ENCODE results near the gene FUCA2. TPM values are rescaled to one million over a fixed set of nuclear protein-coding genes. Genes with fewer than 3 reads are reported as not detected.
"Not testable (repeated sequence)": the region's sequence is repeated elsewhere in the genome, so short reads cannot be mapped to it uniquely, and the experiment has no call there.

The FUCA2 gene
- polyA plus RNA-seq, 1 donor: 25.3 TPM

DNA sequence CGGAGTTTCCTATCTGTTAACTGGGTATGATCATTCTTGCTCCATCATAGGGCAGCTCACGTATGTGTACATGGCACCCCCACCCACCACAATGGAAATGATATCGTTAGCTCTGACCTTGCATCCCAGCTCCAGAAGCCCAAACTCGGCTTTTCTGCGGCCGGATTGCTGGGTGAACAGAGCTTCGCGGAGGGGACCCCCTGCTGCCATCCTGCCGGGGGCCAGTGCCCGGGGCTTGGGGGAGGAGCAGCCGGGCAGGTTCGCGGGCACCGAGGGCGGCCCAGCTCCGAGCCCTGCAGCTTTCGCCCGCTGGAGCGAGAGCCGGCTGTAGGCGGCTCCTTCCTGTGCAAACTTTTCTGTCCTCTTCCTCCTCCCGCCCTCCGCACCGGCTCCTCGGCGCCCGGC lies 24.9 kb upstream of the FUCA2 start:
- DNase-seq: peak; percentile 30

DNA sequence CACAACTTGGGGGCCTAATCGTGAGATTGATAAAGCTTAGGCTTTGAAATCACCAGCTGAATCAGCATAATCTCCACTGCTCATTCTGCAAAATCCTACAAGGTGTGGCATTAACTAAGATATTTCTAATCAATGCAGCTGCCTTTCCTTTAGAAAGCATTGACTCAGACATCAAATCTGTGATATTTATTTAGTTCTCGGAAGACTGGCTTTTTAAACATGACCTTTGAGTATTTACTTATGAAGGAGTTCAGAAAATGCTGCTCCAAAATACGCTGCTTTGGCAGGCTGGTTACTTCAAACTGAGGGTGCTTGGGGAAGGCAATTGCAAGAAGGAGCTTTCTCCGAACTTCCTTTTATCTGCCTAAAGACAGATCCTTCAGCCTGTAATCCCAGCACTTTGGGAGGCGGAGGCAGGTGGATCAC lies 23.7 kb upstream of the FUCA2 start:
- no peak for DNase-seq

DNA sequence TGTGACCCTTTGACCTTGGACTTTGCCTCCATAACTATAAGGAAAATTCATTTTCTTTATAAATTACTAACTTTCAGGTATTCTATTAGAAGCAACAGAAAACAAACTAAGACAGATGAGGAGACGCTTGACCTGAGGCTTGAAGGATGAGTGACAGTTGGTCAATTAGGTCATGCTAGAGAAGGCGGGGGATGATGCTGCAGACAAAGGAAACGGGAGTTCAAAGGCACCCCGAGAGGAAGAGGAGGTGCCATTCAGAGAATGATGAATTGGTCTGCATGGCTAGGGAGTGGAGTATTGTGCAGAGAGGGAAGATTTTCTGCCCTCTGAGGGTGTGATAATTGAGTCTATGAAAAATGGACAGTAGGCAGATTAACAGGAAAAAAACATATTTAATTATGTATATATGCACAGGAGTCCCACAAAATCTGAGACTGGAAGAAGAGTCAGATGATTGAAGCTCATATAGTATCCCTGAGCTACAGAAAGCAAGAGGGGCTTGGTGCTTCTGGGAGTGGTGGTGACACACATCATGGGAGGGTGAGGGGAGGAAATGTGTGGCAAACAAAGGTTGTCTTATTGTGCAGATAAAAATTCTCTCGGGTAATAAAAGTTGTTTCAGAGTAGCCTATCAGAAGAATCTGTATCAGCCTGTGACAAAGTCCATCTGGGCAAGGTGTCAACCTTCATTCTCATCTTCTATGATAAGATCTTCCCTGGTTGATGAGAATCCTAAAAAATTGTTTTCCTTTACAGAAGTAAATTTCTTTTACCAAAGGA lies 20.4 kb upstream of the FUCA2 start:
- DNase-seq: no peak

DNA sequence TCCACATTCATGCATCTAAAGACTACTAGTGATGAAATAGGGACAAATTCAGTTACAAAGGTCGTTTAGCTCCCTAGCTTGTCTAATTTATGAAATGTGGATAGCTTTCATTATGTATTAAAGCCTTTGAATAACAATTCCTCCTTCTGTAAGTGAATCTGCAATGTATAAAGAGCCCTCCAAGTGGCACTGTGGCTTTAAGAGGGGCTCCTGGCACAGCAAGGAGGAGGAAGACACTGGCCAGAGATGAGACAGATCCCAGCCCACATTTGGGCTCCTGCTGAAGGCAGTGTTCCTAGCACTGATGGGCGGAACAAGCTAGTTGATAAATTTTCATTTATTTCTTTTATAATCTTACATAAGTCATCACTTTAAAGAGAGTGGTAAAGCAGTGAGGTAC lies 17.6 kb upstream of the FUCA2 start:
- no peak for DNase-seq

DNA sequence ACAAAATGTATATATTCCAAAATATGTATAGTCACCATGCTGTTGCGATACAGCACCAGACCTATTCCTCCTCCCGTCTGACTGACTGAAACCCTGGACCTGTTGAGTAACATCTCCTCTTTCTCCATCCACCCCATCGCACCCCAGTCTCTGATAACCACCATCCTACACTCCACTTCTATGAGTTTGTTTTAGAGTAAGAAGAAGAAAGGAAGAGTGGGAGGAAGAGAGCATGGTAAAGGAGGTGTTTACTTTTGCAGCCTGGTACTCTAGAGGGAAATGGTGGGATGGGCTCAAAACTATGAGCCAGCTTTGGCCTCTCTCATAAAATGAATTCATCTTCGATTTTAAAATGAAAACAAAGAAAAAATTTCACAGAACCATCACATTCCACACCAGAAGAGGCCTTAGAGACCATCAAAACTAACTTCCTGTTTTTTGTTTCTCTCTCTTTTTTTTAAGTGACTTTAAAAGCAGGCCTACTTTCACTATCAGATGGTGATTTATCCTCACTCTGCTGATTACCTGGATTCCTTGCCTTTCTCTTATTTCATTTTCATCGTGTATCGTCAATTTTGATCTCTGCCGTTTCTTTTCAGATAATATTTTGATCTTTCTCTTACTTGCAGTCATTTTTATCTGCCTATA lies 16.8 kb upstream of the FUCA2 start:
- no peak for DNase-seq

DNA sequence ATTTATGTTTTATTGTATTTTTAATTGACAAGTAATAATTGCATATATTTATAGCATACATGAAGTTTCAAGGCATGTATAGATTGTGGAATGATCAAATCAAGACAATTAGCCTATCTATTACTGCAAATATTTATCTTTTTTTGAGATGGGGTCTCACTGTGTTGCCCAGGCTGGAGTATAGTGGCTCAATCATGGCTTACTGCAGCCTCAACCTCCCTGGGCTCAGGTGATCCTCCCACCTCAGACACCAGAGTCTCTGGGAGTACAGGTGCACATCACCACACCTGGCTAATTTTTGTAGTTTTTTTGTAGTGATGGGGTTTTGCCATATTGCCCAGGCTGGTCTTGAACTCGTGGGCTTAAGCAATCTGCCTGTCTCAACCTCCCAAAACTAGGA lies 16.2 kb upstream of the FUCA2 start:
- DNase-seq: no peak

DNA sequence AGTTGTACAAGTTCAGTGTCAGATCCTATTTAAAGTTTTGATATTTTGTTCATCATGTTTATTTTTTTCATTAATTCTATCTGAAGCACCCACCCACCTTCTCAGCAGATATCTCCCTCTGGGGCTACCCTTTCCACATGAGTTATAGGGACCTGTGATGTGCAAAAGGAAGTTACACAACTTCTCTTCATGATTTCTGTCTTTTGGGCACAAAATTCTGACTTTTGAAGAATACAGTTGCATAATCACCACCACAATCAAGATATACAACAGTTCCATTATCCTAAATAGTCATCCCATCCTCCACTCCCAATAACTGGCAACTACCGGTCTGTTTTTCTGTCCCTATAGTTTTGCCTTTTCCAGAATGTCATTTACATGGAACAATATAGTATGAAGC lies 13.8 kb upstream of the FUCA2 start:
- no peak for DNase-seq

DNA sequence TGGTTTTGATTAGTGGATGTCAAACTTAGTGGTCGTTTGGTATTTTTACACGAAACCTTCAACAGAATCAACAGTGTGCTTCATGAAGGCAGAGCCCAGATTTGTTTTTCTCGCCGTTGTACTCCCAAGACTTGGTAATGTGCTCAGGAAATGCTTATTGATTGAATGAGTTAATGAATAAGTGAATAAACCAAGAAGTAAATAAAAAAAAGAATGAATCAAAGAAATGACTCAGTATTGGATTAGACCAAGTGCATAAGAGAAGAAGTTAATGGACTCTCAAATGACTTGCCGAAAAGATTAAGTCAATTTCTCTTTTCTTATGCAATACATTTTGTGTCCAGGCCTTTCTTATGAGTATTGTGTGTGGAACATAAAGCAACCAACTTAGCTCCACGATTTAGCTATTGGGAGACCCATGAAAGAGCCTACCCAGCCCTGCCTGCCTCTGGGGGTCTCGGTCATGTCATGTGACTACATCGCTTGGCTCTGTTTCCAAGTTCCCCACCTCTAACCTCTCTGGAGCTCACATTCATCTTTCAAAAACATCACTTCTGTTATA lies 10.6 kb upstream of the FUCA2 start:
- DNase-seq: no peak

DNA sequence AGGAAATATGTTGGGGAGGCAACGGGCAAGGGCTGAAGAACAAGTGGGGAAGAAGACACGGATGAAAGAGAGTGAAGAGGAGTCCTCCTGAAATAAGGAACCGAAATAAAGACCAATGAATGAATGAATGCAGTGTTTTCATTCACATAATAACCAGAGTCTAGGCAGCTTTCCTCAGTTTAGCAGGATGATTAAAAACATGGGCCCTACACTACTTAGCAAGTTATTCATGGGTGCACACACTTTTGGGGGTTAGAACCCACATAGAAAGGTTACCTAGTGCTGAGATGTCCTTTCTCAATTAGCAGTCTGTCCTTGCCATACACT lies 5.9 kb upstream of the FUCA2 start:
- DNase-seq: no peak

DNA sequence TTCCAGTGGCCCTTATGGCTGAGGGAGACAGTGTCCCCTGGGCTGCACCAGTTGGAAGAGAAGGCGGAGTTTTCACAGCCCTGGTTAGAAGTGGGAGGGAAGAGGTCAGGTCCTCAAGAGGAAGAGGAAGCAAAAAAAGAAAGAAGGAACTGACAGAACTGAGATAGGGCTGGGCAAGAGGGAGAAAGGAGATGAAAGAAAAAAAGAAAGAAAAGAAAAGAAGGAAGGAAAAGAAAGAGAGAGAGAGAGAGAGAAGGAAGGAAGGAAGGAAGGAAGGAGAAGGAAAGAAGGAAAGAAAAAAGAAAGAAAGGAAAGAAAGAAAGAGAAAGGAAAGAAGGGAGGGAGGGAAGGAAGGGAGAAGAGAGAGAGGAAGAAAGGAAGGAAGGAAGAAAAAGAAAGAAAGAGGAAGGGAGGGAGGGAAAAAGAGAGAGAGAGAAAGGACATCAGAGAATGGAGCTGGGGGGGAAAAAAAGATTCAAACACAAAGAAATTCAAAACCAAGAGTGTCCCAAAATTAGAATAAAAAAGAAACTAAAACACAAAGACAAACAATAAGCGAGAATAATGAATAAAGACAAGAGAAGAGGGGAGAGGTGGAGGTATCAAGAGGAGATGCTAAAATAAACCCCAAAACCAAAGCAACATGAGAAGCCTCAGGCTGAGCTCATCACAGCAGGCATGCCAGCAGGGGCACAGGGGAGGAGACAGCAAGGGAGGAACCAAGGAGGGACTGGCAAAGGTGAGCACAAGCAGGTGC lies 5.3 kb upstream of the FUCA2 start:
- no peak for DNase-seq

DNA sequence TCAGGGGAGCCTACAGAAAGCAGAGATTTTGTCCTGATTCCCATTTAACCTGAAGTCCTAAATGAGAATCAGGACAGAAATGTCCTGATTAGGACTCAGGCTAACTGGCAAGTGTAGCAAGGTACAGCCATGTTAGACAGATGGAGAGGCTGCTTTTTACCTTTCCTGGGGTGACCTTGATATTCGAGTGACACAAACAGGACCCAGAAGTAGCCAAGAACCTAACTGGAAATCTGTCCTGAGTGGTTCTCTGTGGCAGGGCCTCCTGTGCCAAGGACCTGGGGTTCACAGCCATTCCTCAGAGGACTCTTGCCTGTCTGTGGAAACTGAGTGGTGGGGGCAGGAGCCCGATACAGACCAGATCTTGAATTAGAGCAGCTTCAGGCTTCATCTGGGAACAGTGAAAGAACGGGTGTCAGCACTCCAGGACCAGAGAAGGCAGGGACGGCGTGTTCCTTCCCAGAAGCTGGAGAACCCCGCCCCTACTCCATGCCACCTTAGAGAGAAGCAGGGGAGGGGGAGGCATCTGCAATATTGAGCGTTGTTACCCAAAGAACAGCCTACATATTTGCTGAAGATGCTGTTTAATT lies 4.3 kb upstream of the FUCA2 start:
- no peak for DNase-seq

DNA sequence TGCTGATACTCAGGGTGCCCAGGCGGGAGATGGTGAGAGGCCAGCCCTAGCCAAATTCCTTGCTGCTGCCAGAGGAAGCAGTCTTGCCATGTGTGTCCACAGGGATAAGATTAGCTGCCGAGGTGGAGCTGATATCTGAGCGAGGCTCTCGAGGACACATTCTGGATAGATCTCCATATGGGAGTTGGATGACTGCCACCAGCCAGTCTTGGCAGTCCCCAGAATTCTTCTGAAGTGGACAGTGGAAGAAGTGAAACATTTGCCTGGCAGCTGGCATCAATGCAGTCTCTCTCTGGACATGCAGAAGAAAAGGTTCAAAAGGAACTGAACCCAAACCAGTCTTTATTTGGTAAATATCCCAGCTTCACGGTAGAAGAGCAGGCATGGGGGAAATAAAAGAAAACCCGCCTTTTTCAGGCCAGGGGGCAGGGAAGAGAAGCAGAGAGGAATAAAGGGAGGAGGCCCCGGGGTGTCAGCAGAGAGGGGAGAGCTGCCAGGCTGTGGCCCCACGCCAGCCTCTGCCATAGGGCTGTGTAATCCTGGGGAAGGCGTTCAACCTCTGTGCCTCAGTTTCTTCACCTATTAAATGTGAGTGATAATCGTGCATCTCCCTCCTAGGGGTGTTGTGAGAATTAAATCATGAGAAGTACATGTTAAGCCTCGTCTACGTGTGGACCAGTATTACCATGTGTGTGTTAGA lies 3.7 kb upstream of the FUCA2 start:
- peak; percentile 35 for DNase-seq

DNA sequence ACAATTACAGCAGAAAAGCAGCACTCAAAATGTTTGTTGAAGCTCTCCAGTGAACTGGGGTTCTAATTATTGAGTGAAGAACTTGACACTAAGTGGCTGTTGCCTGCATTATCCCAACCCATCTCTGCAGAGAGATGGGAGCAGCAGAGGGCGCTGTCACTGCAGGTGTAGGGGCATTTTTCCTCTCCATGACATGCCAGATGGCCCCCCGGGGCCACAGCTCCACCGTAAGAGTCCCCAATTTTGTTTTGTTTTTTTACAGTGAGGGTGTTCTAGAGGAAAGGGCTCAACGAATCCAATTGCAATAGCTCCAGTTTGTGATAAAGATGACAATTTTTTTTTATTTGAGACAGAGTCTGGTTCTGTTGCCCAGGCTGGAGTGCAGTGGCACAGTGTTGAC lies 1.9 kb upstream of the FUCA2 start:
- no peak for DNase-seq

DNA sequence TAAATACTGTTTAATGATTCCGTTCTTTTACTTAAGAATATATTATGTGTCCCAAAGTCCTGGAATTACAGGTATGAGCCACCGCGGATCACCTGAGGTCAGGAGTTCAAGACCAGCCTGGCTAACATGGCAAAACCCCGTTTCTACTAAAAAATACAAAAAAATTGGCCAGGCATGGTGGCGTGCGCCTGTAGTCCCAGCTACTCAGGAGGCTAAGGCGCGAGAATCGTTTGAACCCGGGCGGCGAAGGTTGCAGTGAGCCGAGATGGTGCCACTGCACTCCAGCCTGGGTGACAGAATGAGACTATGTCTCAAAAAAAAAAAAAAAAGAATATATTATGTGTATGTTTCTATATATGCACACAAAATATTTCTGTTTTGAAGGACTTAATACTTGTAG lies 1.2 kb downstream of the FUCA2 start:
- not testable (repeated sequence) for DNase-seq

DNA sequence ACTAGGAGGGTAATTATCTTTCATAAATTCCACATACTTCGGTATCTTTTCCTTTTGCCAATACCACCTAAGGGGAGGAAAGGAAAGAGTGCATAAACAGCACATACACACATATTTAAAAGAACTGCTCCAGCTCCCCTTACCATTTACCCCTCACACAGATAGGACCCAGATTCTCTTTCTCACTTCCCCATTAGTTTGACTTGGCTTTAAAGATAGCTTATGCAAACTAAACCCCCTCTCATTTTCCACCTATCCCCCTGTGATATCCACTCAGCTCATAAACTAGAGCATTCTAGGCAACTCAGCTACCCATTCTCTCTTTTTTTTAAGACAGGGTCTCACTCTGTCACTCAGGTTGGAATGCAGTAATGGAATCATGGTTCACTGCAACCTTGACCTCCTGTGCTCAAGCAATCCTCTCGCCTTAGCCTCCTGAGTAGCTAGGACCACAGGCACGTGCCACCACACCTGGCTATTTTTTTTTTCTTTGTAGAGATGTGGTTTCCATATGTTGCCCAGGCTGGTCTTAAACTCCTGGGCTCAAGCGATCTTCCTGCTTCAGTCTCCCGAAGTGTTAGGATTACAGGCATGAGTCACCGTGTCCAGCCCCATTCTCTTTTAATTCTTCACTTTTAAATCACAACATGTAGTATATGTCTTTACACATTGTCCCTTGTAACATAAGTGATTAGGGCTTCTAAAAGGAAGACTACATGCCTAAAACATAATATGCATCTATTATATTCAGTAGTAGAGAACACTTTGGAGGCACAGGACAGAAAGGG lies 4.0 kb downstream of the FUCA2 start:
- DNase-seq: no peak

DNA sequence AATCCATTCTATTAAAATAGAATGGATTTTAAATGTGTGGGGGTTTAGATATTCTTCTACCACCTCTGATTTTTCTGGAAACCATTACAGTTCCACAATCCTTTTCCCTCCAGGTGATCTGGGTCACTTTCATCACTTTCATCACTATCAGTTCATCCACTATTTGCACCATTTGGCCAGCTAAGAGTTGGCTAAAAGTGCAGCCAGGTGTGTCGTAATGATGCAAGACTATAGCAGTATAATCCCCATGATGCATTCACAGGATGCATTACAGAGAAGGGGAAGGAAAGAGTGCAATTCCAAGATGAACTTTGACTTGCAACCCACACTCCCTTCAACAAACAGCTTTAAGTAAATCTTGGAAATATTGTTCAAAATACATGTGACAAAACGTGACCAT lies 4.9 kb downstream of the FUCA2 start:
- no peak for DNase-seq

DNA sequence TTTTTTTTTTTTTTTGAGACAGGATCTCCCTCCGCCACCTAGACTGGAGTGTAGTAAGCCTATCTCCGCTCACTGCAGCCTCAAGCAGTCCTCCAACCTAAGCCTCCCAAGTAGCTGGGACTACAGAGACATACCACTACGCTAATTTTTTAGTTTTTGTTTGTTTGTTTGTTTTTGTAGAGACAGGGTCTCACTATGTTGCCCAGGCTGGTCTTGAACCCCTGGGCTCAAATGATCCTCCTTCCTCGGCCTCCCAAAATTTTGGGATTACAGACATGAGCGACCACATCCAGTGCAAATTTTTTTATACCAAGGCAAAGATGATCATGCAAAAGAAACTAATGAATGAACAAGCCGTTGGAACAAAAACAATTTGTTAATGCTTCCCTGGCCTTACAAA lies 5.3 kb downstream of the FUCA2 start:
- no peak for DNase-seq

DNA sequence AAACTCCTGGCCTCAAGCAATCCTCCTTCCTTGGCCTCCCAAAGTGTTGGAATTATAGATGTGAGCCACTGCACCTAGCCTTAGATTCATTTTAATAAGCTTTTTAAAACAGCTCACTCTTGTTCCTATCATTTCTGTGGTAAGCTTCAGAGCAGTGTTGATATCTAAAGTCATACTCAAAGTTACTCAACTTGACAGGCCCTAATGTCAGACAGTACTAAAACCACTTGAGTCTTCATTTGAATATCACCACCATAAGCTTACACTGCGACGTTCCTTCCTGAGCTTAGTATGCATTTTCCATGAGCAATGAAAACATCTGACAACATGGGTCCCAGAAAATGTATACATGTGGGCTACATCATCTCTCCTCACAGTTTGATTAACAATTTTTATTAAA lies 6.0 kb downstream of the FUCA2 start:
- DNase-seq: no peak

DNA sequence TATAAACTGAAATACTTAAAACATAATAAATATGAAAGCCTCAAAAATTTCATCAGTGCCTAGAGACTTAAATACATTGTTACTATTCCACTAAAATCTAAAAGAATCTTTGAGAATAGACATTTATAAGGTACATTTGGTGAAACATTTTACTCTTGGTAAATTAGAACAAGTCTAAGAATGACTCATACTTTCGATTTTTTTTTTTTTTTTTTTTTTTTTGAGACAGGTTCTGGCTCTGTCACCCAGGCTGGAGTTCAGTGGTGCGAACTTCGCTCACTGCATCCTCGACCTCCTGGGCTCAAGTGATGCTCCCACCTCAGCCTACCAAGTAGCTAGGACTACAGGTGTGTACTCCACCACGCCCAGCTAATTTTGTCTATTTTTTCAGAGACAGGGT lies 6.4 kb downstream of the FUCA2 start:
- DNase-seq: no peak

DNA sequence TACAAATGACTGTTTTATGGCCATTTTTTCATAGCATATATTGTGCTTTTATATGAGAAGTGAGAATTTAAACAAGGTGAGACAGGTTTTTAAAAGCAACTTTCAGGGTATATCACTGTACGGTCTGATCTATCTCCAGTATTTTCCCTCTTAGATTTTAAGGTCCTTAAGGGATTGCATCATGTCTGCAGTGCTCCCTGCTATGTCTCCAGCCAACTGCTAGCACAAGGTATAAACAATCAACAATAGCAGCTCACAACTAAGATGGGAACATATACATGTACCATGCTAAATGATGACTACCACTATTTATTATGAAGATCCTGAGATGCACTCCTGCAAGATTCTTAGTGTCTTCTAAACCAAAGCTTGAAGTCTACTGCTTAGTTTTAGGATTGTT lies 7.2 kb downstream of the FUCA2 start:
- DNase-seq: no peak

DNA sequence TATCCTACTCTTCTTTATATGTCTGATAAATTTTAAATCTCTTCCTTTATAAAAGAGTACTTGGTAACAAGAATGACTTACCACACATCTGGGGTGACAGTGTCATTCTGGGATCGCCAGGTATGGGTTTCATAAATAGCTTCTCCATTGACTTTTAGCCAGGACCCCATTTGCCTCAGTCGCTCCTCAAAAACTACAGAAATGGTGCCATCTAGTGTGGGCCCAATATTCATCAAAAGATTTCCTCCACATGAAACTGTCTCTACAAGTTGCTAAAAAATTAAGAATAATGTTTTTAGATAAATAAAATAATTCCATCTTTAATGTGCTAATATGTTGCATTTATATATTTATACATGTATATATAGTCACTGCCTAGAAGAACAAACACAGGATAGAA lies 9.7 kb downstream of the FUCA2 start:
- no peak for DNase-seq

DNA sequence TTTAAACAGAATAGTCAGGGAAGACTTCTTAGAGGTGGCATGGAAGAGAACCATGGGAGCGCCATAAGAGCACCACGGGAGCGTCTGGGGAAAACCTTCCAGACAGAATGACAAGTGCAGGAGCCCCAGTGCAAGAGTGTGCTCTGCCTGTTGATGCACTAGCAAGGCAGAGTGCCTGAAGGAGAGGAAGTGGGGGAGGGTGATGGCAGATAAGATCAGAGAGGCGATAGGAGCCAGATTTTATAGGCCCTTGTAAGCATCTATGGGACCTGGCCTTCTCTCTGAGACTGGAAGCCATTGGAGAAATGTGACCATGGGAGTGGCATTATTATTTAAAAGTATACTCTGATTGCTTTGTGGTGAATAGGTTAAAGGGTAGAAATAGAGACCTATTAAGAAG lies 13.1 kb downstream of the FUCA2 start:
- no peak for DNase-seq
